ENCODE data around the gene PTPRU.

DNA sequence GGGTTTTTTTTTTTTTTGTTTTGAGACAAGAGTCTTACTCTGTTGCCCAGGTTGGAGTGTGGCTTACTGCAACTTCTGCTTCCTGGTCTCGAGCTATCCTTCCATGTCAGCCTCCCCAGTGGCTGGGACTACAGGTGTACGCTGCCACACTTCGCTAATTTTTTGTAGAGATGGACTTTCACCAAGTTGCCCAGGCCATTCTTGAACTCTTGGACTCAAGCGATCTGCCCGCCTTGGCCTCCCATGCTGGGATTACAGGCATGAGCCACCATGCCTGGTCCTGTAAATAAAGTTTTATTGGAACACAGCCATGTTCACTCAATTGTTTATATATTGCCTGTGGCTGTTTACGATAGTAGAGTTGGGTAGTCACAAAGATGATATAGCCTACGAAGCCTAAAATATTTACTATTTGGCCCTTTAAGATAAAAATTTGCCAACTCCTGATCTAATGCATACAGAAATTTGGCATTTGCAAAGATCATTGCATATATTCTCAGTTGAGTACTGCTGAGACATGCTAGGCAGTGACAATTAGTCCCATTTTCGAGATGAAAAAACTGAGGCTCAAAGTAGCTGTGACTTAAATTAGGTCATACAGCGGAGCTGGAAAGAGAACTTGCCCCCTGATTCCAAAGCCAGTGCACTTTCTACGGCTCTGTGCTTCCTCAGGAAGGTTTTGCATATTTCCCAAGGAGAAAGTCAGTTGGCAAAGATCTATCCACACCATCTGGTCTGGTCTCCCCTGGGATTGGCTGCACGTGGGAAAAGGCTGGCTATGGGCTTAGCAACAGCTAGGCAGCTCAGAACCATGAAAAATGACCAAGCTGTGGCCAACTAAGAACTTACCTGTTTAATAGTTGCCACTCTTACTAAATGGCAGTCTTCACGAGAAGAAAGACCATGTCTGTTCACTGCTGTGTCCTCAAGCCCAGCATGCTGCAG is 25.0 kb upstream of the PTPRU start:
- TF ChIP-seq CTCF (IDR thresholded peaks at IDR 0.05; ENCODE audit: low read depth, low read length), result no peak
- no peak for TF ChIP-seq POLR2A (IDR thresholded peaks at IDR 0.05; ENCODE audit: extremely low read depth, insufficient read length)
- no peak for TF ChIP-seq MAX (IDR thresholded peaks at IDR 0.05; ENCODE audit: low read depth, low read length)
- TF ChIP-seq MYC (IDR thresholded peaks at IDR 0.05; ENCODE audit: low read depth, low read length), result no peak
